ENCODE measurements around the gene ITPK1.

The ITPK1 gene

DNA sequence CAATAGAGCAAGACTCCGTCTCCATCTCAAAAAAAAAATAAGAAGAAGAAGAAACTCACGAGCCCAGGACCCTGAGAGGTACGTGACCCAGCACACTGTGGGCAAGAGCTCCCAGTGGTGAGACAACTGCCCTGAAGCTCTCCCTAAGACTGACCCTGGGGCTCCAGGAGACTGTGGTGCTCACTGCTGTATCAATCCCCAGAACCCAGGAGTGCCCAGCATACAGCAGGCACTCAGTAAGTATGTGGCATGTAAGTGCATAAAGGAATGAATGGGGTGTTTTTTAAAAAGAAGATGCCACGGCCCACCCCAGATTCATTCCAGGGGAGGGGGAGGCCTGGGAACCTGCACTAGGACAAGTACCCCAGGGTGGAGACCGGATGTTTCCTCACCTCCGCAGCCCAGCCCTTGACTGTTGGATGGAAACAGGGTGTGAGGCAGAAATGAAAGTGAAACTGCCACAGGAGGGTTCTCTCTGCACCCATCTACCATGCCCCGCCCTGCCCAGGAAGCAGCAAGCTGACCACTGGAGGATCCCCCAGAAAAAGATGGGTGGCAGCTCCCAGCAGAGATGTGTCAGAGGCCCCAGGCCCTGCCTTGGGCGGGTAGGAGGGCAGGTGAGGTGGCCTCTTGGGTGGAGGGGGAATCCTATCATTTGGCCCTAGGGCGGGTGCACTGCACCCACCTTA is 12.2 kb downstream of the ITPK1 start:
- DNase-seq: no peak

DNA sequence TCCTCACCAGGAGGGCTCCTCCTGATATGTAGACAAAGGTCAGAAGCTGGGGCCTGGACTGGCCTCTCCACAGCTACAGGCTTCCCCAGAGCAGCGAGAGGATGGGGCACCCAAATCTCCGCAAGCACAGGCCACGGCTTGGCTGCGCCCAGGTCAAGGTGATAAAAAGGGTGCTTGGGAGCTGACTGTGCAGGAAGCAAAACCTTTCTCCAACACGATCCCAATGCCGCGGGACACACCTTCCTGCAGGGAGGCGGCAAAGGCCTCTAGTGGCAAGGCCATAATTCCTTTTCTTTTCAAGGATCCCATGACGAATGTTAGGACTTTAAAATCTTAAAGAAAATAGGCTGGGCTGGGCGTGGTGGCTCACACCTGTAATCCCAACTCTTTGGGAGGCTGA is 13.6 kb downstream of the ITPK1 start:
- no peak for DNase-seq

DNA sequence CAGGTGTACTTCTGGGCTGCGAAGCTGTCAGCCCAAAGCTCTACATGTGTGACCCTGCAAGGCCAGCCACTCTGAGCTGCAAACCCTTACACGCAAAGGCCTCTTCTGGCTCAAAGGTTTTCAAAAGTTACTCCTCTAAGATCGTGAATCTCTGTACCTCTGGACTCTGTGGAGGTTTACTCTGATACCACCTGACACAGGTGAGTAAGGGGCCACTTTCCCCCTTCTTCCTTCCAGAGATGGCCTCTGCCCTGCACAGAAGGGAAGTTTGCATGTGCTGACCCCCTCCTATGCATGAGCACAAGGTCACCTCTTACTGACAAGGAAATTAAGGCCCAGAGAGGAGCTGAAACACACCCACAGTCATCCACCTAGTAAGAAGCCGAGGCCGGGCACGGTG is 14.5 kb downstream of the ITPK1 start:
- DNase-seq: no peak

DNA sequence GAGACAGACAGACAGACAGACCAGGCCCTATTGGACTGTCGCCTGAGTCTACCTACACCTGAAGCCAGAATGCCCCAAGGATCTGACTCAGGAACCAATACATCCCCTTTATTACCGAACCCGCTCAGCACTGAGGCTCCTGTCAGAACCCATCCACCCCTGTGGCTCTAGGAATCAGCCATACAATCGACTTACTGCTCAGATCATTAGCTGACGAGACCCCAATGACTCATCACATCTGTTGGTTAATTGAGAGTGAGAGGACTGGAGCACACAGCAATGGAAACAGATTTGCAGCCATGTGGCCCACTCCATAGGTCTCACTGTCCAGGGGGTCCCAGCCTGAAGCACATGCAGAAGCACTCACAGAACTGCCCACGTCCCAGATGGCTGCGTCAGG is 15.2 kb downstream of the ITPK1 start:
- no peak for DNase-seq

DNA sequence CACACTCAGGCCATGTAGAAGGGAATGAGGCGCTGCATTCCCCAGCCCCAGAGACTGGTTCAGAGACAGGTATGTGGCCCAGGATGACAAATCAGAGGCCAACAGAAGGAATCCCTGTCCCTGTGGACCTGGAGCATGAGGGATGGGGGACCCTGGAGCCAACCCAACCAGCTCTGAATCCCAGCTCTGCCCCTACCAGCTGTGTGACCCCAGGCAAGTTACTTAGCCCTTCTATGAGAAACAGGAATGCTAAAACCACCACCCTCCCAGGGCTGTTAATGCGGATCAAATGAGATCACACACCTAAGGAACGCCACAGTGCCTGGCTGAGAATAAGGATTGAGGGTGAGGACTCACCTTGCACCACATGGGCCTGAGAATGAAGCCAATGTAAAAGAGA is 15.6 kb downstream of the ITPK1 start:
- no peak for DNase-seq

DNA sequence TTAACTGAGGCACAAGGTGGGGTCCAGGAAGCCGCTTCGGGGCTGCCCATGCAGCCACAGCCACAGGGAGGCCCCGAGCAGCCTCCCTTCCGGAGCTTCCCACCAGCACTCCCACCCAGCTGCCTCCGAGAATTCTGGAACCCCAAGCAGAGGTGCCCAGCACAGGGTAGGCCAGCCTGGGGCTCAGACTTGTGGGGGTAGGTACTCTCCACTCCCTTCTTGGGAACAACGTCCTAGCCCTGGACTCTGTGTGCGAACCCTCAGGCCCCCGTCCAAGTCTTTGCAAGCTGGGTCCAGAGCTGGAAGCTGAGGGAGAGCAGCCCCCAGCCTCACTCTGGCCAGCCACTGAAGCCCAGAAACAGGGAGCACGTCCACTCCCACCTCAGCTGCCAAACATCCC is 16.1 kb downstream of the ITPK1 start:
- DNase-seq: no peak

DNA sequence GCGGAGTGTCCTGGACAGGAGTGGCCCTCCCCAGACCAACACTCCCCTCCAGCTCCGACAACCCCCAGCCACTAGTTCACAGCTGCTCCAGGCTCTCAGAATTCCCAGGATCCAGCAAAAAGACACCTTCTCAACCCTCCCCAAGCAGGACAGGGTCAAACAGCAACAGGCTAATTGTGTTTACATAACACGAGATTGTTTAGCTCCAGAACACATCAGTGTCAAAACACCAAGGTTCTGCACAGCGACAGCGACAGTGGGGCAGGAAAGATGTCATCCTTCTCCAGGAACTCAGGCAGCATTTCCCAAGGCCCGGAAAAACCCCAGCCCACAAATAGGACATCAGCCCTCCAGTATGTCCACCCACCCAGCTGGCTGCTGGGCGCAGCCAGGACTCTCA is 16.5 kb downstream of the ITPK1 start:
- DNase-seq: no peak

DNA sequence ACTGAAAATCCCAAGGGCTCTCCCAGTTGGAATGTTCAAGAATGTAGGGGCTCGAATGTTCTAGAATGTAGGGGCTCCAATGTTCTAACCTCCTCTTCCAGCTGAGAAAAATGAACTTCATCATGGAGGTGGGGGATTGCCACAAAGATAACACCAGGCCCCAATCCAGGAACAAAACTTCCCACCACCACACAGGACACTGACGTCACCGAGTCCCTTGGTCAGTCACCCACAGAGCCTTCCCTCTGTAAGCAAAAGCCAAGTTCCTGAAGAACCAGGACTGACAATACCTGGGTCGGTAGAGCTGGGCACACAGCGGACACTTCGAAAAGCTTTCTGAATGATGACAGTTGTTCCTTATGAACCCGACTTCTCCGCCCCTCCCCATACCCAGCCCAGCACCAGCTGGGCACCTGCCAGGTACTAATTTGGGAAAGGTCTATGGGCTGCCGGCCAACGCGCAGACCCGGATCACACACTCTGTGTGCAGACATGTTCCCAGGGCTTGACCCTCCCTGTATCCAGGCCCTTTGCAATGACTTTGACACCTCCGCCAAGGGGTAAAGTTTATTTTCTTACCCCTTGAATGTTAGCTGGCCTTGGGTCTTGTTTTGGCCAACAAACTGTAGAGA is 18.9 kb downstream of the ITPK1 start:
- no peak for DNase-seq

DNA sequence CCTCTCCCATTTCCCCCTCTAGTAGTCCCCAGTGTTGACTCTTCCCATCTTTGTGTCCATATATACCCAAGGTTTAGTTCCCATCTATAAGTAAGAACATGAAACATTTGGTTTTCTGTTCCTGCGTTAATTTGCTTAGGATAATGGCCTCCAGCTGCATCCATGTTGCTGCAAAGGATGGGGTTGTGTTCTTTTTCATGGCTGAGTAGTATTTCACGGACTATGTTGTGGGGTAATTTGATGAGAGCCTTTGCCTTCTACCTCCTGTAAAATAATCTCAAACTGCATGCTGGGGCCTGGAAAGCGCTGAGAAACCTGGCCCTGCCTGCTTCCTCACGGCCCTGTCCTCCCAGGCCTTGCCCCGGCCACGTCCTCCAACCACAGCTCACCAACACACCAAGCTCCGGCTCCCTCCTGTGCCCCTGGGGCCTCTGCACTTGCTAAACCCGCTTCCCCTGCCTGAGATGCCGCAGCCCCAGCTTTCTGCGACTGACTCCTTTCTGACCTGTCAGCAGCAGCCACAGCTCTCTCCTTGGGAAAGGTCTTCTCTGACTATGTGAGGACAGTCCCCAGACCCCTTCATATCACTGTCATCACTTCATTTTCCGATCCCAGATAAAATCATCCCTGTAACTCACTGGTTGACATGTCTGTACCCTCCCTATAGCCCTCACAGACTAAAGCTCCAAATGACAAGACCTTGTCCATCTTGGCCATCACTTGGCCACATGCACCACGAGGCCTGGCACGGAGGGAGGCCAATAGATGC is 19.8 kb downstream of the ITPK1 start:
- DNase-seq: no peak

DNA sequence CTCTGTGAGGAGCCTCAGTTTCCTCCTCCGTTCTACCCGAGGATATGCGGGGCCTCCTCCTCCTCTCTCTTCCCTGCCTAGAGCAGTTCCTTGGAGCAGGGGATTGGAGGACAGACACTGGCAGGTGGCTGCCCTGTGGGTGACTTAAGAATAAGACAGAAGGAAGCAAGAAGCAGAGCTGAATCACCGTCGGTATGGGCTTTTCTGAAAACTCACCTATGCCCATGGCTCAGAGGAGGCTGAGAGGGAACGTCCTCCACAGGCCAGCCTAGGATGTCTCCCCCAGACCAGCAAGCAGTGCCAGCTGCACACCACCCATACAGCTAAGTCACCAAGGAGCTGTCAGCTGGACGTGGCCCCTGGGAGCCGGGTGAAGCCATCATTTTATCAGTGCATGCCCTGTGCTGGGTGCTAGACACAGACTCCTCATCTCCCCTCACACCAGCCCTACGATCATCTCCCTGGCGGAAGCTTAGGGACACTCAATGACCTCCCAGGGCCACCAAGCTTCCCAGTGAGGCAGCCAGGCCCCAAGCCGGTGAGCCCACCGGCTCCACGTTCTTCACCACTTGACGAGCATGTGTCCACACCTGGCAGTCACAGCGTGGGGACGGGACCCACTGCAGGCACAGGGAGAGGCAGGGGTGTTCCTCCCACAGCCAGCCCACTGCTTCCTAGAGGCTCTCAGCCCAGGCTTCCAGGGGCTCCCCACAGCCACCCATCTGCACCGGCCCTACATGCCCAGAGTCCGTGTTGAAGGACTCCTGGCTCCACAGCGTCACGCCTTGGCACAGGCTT is 21.4 kb downstream of the ITPK1 start:
- no peak for DNase-seq

DNA sequence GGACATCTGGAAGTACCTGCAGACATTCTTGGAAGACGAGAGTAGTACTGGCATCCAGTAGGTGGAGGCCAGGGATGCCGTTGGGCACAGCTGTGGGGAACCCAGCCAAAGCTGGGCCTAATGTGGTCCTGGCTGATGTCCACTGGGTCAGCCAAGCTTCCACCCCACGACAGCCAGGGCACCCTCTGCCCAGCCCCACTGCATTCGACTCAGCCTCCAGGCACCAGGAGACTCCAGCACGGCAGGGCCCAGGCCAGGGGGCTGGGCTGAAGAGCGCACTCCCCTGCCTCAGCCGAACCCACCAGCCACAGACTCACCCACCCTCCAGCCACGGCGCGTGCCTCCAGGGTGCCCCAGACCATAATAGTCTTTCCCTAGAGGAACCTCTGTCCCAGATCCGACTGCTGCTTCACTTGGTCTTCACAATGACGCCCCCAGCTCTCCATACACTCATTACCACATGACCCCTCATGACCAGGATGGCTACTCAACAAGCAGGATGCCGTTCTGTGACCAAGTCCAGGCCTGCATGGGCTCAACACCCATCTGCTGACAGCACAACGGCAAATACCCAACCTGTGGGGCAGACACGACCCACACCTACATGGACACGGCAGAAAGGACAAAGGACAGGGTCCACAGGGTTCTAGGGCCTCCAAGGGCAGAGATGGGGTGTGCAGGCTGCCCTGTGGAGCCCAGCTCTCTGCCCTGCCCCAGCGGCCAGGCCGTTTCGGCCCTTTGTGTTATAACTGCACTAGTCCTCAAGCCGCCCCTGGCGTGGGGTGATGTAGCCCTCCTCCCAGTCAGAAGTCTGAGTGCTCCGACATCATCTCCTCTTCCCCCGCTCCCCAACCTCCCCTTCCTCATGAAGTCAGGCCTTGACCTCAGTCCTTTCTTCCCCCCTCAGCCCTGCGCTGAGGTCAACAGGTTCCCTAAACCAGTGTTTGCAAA is 22.8 kb downstream of the ITPK1 start:
- no peak for DNase-seq

DNA sequence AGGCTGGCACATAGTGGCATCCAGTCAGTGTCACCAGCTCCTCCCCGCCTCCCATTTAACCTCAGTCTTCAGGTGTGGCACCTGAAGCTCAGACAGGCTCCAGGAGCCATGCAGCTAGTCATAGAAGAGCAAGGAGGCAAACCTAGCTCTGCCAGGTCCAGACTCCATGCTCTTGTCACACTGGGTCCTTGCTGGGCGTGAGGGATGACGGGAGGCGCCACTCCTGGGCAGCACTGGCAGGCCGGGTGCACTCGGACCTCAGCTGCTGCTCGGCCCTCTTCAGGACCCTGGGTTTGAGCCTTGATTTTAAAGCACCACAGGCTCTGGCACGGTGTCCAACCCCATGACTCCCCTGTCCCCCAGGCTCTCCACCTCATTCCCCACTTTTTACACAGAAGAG is 24.1 kb downstream of the ITPK1 start:
- DNase-seq: no peak

DNA sequence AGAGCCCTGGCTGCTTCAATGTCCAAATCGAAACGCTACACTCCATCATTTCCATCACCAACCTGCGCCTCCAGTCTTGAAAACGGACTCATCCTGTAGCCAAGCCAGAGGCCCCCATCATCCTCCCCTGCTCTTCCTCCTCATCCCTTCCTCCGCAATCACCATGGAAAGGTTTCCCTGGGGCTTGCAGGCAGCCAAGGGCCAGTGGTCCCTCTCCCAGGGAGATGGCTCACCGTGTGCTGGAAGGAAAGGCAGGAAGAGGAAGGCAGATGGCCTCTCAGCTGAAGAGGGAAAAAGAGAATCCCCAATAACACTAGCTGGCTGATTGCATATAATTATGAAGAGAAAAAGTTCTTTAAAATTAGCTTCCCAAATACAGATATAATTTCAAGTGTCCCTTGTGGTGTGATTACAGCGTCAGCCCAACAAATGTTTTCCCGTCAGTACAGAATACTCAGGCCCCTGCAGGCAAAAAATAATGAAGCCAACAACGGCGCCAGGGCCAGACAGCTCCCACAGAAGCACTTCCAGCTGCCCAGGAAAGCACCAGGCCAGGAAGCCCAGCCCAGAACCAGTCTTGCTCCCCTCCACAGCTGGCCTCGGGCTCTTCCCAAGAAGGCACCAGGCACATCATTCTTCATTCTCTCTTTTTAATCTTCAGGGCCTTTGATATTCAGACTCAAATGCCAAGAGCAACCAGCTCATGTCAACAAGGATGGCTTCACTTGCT is 24.7 kb downstream of the ITPK1 start:
- no peak for DNase-seq

DNA sequence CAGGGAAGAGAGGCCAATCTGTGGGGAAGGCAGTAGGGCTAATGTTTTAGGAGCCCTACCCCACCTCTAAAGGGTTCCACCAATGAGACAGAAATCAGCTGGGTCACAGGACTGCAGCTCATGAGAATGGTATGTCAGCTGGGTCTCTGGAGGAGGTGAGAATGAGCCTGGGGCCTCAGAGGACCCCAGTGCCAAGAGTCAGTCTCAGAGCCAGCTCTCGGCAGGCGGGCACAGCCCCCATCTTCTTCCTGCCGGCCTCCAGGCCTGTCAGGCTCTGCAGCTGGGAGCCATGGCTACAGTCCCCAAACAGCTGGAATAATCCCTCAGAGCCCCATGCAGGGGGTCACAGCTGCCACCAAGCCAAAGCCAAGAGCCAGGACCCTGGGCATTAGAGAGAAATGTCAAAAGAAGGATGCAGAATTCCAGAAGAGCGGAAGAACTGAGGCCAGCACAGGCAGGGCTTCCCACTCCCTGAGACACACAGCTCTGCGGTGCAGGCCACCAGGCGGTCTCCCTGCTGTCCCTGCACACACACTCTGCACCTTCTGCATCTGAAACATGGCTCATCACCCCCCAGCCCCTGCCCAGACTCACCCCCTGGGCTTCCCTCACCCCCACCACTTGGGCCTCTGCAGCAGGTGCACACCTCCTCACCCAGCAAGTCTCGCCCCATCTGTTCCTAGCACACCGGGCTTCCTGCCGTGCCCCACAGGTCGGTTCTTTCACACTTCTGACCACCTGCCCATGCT is 26.0 kb downstream of the ITPK1 start:
- no peak for DNase-seq

DNA sequence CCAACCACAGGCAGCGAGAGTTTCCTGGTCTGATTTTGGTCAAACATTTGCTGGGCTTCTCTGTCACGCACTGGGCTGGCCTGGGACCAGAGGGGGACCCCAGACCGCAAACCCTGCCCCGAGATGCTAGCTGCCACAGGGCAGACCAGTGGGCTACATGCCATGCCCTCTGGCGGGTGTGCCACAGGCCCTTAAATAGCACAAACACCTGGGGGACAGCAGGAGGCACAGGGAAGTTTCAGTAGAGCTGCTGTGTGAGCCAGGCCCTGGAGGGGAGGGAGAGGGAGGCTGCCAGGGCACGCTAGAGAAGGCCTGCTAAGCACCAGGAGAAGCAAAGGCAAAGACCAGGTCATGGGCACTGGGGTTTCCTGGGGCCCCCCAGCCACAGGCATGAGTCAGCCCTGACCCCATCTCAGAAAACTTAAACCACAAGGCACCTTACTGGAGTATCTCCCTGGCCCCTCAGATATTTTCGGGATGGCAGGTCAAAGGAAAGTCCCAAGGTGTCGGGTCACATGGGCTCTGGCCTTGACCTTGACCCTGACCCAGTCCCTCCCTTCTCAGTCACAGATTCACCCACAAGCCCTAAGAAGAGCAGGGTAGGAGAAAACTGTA is 29.2 kb downstream of the ITPK1 start:
- DNase-seq: no peak

DNA sequence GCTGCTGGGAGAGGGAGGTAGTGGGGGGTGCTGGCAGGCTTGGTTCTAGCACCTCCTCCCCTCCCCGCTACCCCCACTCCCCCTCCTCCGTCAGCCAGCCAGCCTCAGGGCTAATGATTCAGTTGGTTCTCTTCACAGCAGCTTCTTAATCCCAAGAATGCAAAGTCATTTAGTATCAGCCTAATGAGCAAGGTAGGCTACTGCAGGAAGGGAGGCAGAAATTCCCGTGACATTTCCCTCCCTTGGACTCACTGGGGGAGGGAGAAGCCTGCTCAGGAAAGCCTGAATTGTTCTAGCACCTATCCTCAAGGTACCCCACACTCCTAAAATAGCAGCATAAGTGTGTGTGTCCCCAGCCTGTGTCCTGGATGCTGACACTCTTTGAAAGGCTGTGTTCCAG is 29.8 kb downstream of the ITPK1 start:
- no peak for DNase-seq

DNA sequence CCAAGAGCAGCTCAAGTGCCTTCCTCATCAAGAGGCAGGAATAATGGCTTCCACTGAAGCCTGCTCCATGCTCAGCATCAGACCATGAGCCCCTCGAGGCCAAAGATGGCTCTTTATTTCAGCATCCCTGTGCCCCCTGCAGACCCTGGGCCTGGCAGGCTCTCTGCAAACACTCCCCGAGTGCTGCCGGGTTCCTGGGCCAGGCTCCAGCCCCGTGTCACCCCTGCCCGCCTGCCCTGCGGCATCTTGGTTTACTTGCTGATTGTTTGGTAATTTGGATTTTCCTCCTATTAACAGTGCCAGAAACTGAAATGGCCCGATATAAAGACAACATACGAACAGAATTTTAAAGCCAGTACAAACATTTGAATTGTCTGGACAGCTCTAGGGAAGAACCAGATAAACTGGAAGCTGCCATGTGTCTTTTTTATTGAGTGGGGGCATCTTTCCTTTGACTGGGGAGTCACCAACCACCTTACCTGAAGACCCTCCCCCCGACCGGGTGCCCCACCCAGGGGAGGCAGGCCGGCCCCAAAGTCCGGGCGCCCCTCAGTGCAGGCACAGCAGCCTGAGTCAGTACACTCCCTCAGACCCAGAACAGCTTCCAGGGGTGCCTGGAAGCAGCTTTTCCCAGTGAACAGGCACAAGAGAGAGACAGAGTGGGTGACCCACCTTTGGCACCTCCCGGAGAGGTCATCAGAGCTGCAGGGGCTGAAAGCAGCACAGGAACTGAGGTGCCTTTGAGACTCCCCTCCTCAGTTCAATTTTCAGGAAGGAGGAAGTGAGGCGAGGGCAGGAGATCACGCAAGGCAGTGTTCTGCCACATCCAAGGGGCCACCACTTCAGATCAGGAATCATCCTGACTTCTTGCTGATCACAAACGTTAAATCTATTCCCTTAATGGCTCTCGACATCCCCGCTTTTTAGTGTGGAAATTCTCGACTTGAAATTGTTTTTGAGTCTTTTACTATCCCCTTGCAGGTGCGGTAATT is 30.6 kb downstream of the ITPK1 start:
- DNase-seq: no peak

DNA sequence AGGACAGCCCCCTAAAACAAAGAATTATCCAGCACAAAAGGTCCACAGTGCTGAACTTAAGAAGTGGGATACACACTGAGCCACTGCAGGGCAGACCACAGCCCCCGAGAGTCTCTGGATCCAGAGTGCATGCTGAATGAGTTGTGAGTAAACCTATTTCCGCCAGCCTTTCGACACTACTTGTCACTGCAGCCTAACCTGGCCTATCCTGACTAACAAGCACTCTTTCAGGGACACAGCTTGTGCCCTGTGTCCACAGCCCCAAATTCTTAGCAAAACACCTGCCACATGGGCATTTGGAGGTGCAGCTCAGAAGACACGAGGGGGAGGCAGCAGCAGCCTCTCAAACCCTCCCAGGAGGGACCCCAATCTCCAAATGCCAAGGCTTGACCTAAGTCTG is 31.3 kb downstream of the ITPK1 start:
- DNase-seq: no peak

DNA sequence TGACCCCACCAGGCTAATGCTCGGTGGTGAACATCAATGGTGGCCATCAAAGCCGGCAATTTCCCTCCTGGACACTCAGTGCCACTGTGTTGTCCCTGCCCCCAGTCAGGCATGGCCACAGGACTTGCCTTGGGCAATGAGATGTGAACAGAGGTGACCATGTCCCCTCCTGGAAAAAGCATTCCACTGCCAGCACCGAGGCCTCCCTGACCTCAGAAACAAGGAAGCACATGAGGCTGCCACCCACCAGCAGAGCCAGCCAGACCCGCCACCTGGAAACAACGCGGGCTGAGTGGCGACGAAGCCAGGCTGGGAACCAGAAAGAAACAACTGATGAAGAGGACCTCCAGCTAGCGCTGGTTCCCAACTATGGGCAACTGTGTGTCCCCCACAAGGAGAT is 31.8 kb downstream of the ITPK1 start:
- DNase-seq: no peak

Data from HCEC 1CT (cell line).